NCI-H446 treated with DMSO at 0.1 percent for 48 hours (cell line): ENCODE results near the gene RNF225.
A peak's percentile ranks its signal among the peaks of the same experiment; 100 is the strongest.
"Not testable (repeated sequence)": the region's sequence is repeated elsewhere in the genome, so short reads cannot be mapped to it uniquely, and the experiment has no call there.

Experiments used
- DNase-seq: peaks from one replicate; lab custom pipeline; 2025; lab: John Stamatoyannopoulos, UW

The RNF225 gene

GRCh38 chr19:58395220-58395978 is at the start of gene RNF225:
TSS of gene RNF225 (plus strand) at chr19:58395656. CDS start at chr19:58396090, 434 bp downstream.
- DNase-seq, result no peak

GRCh38 chr19:58346961-58347929 is 48.2 kb upstream of the RNF225 start:
- peak; percentile 68 for DNase-seq

GRCh38 chr19:58348080-58348479 is 47.4 kb upstream of the RNF225 start:
- DNase-seq, result not testable (repeated sequence)

GRCh38 chr19:58349590-58349989 is 45.9 kb upstream of the RNF225 start:
- DNase-seq, result no peak

GRCh38 chr19:58350001-58350861 is 45.2 kb upstream of the RNF225 start:
- DNase-seq, result no peak

- no peak for DNase-seq
Observed at GRCh38 chr19:58350871-58351557, 44.4 kb upstream of the RNF225 start.

GRCh38 chr19:58351558-58351878 is 43.9 kb upstream of the RNF225 start:
- DNase-seq, result no peak

- DNase-seq, result no peak
Observed at GRCh38 chr19:58351990-58352755, 43.3 kb upstream of the RNF225 start.

GRCh38 chr19:58352760-58353671 is 42.4 kb upstream of the RNF225 start, which contains the start of gene A1BG:
TSS of gene A1BG (minus strand) at chr19:58353492. CDS start at chr19:58353437, 55 bp downstream.
- DNase-seq, result no peak

- no peak for DNase-seq
Observed at GRCh38 chr19:58353717-58354477, 41.6 kb upstream of the RNF225 start.

- DNase-seq, result no peak
Observed at GRCh38 chr19:58354478-58355030, 40.9 kb upstream of the RNF225 start.

GRCh38 chr19:58355215-58355796 is 40.1 kb upstream of the RNF225 start:
- DNase-seq, result no peak

- no peak for DNase-seq
Observed at GRCh38 chr19:58355908-58356765, 39.3 kb upstream of the RNF225 start.

- DNase-seq, result no peak
Observed at GRCh38 chr19:58356766-58357480, 38.5 kb upstream of the RNF225 start.

GRCh38 chr19:58357481-58358145 is 37.8 kb upstream of the RNF225 start:
- no peak for DNase-seq

- peak; percentile 23 for DNase-seq
Observed at GRCh38 chr19:58361900-58362271, 33.6 kb upstream of the RNF225 start.
